ENCODE measurements around the gene MGRN1.

Gene MGRN1

DNA sequence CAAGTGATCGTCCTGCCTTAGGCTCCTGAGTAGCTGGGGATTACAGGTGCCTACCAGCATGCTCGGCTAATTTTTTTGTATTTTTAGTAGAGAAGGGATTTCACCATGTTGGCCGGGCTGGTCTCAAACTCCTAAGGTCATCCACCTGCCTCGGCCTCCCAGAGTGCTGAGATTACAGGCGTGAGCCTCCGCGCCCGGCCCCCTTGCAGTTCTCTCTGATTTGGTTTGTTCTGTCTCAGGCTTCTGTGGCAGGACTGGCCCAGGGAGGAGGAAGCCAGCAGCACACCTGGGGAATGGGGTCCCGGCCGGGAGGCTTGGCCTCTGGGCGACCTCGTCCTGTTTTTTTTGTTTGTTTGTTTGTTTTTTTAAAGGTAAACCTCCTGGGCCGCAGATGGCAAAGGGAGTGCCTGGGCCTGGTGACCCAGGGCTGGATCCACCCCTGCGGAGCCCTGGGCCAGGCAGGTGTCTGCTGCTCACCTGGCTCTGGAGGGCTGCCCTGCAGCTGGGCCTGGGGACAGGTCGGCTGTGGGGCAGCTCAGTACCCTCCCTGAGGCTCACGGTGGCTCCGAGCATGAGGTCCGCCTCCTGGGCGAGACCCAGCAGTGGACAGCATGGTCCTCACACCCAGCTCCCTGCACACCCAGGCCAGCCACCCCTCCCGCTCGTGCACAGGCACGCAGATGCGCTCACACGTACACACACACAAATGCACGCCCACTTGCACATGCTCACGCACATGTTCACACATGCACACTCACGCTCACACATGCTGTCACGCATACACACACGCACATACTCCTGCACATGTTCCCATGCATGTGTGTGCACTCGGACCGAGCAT, 65.5 kb downstream of the MGRN1 start:
- no peak for DNase-seq

DNA sequence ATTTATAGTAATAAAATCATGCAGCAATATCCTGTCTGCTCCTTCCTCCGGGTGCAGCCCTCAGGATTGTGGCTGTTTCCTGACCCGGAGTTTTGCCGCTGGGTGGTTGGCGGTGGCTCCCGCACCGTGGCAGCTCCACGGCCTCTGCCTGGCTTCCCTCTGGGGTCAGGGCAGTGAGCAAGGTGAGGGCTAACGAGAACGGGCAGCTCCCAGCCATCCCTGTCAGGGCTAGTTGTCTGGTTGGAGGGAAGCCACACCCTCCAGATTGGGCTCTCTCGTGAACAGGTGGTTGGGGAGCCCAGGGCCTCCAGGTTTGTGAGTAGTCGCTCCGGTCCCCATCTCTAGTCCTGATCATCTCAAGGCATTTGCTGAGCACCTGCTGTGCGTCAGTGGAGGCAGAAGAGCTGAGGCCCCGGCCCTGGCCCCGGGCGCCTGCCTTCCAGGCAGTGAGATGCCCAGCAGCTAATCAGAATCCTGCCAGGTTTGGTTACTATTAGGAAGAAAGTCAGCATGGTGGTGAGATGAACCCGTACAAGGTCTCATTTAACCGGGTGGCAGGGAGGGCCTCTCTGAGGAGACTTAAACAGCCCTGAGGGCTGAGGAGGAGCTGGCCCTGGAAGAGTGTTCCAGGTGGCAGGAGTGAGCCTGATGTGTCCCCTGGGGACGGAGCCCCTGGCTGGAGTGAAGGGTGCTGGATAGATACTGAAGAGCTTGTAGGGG, 66.5 kb downstream of the MGRN1 start:
- DNase-seq: no peak

DNA sequence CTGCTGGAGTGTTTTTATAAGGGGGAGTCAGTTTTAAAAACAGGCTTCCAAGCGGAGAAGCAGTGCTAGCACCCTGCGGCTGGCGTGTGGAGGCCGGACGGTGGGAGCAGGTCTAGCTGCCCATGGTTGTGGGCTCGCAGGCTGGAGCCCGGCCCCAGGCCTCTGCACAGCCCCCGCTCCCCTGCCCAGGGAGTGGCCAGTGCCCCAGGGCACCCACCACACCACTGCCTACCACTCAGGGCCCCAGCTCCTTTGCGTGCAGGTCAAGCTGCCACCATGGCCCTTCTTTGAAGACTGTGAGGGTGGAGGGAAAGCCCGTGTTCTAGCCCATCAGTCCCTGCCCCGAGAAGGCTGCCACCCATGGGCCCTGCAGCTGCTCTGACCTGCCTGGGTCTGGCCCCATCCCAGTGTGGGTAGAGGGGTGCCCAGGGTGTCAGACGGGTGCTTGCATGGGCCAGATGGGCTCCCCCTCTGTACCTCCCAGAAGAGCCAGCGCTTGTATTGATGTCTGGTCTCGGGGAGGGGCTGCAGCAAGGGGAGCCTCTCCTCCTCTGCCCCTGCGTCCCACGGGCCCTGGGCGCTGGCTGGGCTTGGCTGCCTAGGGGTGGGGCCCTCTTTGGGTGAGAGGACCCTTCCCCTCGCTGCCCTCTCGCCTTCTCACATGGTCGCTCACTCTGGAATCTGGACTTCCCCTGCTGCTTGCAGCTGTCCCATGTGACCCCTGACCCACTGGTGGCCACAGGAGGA, 67.2 kb downstream of the MGRN1 start:
- no peak for DNase-seq

DNA sequence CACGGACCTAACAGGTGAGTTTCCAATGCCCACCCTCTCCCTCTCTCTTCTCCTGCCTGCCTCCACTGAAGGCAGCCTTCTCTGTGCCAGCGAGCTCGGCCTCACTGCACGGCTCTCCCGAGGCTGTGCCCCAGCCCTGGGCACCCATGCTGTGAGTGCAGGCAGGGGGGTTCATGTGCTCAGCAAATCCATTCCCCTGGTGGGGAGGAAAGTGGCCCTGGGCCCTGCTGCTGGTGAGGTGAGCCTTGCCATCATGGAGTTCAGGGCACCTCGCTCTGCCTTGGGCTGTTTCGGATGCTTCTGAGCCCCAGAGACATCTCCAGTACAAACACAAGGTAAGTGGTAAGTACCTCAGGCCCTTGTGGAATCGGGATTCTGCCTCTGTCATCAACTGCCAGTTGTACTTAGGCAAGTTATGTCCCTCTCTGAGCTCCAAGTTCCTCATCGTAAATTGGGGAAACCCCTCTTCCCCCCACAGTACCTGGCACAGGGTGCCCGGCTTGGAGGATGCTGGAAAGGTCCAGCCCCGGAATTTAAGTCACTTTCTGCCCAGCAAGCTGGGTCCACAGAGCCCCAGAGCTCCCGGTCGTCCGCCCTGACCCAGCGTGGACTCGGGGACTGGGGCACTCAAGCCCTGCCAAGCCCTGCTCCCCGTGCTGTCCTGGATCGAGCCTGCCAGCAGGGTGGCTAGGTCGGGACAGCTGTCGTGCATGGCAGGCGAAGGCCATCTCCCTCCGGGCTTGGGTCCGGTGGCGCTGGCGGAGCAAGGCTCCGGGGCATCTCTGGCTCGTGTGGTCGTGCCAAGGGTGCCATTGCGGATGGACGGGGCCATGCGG, 68.1 kb downstream of the MGRN1 start:
- no peak for DNase-seq

DNA sequence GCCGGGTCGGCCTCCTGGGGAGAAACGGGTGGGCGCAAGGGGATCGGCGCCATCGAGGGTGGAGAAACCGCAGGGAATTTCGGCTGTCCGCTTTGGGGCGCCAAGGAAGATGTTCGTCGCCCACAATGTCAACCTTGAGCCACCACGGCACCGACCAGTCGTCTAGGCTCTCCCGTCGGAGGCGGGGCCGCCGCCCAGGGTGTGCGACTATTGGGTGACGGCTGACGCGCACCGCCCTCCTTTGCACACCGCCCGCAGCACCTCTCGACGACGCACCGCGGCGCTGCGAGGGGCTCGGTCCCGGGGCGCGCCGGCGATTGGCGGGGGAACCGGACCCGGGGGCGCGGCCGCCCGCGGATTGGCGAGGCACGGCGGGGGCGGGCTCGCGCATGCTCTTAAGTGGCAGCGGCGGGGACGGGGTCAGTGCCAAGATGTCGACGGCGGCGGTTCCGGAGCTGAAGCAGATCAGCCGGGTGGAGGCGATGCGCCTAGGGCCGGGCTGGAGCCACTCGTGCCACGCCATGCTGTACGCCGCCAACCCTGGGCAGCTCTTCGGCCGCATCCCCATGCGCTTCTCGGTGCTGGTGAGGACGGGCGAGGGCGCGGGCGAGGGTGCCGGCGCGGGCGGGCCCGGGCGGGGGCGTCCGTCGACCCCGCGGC, 68.8 kb downstream of the MGRN1 start, which contains the start of gene NUDT16L1:
TSS of gene NUDT16L1 (plus strand) at position 267 of the 660 bp plus-strand sequence. CDS start at position 432, 165 bp downstream.
- peak; percentile 84 for DNase-seq

DNA sequence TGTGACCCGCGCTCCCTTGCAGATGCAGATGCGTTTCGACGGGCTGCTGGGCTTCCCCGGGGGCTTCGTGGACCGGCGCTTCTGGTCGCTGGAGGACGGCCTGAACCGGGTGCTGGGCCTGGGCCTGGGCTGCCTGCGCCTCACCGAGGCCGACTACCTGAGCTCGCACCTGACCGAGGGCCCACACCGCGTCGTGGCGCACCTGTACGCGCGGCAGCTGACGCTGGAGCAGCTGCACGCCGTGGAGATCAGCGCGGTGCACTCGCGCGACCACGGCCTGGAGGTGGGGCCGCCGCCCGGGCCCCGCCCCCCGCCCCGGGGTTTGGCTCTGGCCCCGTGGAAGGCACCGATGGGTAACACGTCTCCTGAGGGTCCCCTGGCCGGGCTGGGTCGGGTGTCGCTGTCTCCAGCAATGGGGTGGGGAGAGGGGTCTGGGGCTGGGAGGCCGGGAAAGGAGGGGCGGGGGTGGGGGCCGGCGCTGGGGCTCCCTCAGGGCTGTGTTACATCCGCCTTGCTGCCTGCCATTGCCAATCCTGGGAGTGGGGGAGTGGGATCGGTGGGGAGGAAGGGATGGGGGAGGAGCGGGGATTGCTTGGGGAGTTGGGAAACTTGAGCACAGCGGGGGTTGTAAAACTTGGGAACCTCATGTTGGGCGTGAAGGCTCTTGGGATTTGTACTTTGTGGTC, 69.5 kb downstream of the MGRN1 start:
- no peak for DNase-seq

DNA sequence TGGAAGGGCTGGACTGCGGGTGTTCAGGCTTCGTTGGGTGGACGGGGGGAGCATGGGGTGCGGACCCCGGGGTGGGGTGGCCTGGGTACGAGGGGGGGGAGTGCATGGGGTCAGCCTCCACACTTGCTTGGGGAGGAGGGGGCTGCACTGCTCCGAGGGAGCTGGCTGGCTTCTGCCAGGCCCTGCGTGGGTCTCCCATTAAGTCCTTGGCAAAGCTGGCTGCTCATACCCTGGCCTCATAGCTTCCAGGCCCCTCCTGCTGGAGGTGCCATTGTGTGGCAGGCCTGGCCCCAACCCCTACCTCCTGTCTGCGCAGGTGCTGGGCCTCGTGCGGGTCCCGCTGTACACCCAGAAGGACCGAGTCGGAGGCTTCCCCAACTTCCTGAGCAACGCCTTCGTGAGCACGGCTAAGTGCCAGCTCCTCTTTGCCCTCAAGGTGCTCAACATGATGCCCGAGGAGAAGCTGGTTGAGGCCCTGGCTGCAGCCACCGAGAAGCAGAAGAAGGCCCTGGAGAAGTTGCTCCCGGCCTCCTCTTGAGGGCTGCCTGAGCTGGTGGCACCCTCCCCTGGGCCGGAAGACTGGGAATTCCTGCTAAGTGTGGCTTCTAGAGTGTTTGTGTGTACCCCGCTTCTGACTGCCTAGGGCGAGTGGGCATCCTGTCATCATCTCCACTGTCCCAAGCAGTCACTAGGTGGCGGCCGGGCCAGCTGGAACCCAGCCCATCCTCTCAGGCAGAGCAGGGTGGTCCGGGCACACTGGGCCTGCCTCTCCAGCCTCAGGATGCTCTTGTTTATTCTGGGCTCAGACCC, 70.2 kb downstream of the MGRN1 start:
- no peak for DNase-seq

DNA sequence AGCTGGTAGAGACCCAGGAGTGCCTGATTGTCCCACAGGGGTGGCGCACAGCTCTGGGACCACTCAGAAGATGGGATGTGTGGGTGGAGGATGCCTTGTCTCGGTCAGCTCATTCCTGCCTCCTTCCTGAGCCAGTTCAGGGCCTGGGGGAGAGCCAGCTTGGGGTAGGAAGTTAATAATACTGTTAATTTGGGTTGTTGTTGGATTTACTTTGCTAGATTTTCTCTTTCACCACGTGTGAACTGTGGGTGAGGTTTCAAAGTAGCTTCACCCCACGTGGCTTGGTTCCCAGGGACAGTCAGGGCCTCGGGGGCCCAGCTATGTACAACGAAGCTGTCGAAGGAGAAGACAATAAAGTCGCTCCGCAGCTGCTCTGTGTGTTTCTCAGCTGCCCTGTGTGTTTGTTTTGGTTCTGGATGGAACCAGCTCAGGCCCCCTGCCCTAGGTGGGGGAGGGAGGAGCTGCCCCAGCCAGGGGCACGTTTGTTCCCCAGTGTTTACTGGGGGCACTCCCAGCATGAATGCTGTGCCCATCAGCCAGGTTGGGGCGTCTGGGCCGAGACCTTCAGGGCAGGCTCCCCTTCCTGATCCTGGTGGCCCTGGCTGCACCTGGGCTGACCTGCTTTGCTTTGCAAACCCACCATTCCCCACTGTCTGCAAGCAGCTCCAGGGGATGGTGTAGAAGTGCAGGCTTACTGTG, 71.0 kb downstream of the MGRN1 start:
- DNase-seq: no peak

DNA sequence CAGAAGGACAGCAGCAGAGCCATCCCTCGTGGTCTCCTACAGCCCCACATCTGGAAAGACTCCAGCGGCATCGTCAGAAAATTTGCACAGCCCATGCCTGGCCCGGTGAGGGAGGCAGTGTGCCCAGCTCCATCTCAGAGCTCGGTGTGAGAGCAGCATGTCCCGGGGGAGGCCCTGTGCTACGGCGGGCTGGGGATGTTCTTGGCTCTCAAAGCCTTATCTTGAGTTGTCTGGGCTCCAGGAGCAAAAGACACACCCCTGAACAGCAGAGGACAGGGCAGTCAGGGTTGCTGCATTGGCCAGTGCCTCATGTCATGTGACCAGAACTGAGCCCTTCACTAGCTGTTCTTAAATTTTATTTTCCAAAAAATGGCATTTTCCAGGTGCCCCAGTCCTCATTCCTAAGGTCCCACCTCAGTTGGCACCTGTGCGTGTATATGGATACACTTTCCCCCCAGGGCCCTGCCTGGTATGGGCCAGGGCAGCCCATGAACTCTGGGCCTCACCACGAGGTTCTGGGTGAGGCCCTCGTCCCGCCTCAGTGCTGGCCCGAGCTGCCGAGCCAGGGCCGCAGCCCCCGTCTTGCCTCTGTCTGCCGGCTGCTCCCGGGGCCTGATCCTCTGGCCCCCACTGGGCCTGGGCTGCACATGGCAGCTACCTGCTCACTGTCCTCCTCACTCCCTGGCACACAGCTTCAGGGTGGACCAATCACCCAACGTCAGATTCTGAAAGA, 71.7 kb downstream of the MGRN1 start:
- DNase-seq: no peak

DNA sequence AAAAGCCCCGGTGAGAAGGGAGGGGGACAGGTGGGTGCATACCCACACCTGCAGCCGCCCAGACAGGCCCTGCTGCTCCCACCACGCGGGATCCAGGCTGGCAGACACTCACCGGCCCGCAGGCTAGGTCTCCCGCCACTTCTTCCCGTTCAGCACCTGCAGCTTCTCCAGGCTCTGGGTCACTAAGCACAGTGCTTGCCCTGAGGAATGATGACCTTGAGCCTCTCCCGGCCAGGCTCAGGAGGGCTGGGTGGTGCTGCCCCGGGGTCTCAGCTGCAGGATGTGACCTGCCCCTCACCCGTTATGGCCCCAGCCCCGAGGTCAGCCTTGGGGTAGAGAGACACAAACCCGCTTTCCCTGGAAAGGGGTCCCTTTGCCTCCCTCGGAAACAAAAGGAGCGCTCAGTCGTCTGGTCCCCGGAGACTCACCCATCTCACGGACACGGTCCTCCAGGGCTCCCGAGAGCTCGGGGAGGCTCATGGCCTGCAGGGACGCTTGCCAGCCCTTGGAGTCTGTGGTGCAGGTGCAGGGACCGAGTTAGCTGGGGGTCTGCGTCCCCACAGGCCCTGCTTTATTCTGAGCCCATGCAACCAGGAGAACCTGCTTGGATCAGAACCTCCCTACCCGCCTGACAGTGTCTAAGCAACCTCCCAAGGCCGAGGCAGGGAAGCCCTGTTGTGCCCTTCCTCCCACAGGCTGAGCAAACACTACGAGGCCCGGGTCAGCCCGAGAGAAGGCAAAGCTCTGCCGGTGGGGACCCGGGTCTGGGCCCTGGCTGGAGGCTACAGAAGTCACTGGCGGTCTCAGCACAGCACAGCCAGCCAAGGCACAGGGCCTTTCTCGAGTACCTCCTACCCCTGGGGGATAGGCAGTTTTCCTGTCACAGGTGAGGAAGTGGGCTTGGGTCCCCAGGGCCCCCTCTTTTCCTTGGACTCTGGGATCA, 72.5 kb downstream of the MGRN1 start:
- no peak for DNase-seq

DNA sequence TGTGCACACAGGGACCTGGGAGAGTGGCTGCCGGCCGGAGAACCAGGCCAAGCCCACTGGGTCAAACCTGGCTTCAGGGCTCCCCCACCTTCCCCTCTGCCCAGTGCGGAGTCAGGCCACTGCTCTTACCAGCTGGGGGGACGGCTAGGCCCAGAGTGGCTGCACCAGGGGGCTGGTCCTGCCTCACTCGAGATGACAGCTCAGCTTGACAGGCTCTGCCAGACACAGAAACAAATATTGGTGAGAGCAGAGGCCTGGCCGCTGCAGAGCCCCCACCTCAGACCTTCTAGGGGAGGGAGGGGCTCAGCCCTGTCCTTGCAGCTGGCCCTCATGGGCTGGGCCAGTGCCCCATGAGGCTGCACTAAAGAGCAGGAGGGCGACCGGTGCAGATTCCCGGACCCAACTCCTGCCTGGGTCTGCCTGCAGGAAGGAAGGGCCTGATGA, 73.2 kb downstream of the MGRN1 start:
- no peak for DNase-seq

DNA sequence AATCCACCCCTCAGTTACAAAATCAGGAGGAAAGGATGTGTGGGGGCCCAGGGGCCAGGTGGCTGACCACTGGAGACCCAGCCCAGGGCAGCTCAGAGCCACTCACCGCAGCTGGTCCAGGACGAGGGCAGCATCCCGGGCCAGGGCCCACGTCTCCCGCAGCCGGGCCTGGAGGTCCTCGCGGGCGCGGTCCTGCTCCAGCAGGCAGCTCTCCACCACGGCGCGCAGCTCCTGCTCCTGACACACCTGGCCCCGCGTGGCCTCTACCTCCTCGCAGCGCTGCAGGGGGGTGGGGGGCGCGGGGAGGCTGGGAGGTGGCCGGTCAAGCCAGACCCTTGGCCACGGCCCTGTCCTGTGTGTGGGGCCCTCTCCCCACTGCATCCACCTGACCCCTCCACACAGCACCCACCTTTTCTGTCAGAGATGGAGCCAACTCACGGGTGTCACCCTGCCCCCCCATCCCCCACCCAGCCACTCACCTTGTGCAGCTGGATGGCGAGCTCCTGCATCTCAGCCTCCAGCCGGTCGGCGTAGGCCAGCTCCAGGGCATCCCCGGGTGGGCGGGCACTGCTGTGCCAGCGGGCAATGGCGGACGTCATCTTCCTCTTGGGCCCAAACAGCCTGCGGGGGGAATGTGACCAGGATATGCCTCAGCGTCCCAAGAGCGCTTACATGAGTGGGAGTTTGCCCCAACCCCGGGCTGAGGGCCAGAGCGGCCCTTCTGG, 73.9 kb downstream of the MGRN1 start:
- DNase-seq: no peak

DNA sequence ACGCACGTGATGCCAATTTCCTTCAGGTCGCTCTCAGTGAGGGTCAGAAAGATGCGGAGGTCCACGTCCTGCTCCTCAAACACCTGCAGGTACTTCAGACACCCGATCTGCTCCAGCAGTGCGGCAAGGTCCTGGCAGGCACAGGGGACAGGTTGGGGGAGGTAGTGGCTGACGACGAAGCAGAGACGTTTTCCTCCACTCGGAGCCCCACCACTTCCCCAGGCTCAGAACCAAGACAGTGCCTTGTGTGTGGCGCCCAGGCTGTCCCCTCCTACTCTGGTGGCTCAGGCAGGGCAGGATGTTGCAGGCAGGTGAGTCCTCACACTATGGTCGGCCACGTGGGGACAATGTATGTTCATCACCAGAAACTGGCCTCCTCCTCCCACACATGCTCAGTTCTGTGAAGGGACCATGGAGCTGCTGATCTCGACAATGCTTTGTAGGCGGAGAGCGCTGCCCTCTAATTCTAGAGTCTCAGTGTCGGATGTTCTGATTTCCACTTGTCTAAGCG, 74.5 kb downstream of the MGRN1 start:
- DNase-seq: no peak

DNA sequence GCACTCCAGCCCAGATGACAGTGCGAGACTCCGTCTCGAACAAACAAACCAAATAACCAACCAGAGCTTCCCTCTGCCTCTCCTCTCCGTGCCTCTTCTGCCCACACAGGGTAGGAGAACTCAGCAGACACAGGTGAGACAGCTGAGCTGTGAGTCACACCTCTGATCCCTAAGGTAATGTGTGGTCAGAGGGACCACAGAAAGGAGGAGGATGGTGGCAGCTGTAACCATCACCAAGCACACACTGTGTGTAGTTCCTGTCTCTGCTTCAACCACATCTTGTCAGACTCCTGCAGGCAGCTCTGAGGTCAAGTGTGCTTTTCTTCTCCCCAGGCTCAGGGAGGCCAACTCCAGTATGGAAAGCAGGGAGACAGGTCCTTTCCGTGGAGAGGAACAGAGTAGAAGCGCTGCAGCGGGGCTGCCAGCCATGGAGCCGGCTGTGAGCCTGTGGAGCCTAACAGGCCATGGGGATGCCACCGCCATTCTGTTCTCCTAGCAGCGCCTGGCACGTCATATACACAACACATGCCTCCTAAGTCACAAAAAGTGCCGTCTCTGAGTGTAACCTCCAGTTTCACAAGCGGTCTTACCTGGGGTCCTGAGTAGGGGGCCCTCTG, 75.9 kb downstream of the MGRN1 start:
- DNase-seq: no peak

DNA sequence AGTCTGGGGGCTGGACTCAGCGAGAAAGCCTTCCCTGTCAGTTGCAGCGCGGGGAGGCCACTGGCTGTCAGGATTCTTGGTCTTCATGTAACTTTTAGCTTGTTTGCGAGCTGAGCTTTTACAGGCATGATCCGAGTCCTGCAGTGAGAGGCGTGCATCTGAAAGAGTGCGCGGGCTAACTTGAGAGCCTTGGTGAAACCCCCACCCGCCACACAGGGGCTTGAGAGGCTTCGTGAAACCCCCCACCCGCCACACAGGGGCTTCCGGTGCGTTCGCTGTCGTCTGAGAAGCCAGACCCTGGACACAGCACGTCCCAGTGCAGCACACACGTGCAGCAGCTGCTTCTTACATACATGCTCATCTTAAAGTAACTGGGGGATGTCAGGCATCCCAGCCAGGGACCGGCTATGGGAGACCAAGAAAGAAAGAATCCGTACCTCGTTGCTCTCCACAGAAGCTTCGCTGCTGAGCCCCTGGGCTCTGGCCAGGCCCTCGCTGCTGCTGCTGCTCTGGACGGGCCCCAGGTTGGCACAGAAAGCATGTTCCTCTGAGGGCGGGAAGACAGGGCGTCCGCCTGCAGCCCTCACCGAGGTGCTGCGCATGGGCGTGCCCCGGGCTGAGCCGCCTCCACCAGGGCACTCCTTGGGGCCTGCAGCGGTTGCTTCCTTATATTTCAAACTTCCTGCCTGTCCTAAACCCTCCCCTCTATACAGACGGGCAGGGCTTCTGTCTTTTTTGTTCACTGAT, 76.5 kb downstream of the MGRN1 start:
- no peak for DNase-seq

Data from DMS 273 treated with DMSO at 0.1 percent for 48 hours (cell line).